Kidney (tissue), 14 donors: Measurements from ENCODE around the gene COL15A1. TPM values are rescaled to one million over a fixed set of nuclear protein-coding genes. Genes with fewer than 3 reads are reported as not detected.

Experiments
- DNase-seq, 5 donors: peaks; one replicate each; pipeline ENCODE4 v3.0.0-alpha.2; 2013 to 2020
- FAIRE-seq: peaks from 2 replicates; lab custom pipeline; 2012; peaks lifted over from hg19 to GRCh38; lab: Jason Lieb, UNC
- H3K27ac ChIP-seq, 2 donors: one replicate each; pipeline ENCODE4 v1.7.0; 2013; ENCODE audit warnings: low read depth in 2 of 2, low read length in 2 of 2, inconsistent platforms in 1 of 2
- H3K27me3 ChIP-seq: one replicate; pipeline ENCODE4 v1.7.1; 2013; ENCODE audit warnings: low read length, inconsistent platforms; ENCODE audit not compliant: control insufficient read depth, insufficient read depth
- H3K36me3 ChIP-seq, 3 donors: one replicate each; pipeline versions ENCODE4 v1.7.0 to v1.7.1; 2013; ENCODE audit warnings: low read length in 3 of 3, control low read depth in 1 of 3, inconsistent platforms in 1 of 3; ENCODE audit not compliant: insufficient read depth in 3 of 3, control insufficient read depth in 2 of 3
- H3K4me1 ChIP-seq, 3 donors: one replicate each; pipeline versions ENCODE4 v1.7.0 to v1.7.1; 2013; ENCODE audit warnings: low read length in 3 of 3, inconsistent platforms in 1 of 3, low read depth in 1 of 3; ENCODE audit not compliant: control insufficient read depth in 2 of 3, insufficient read depth in 2 of 3
- H3K4me3 ChIP-seq, 3 donors: one replicate each; pipeline versions ENCODE4 v1.7.0 to v1.8.1; 2013; ENCODE audit warnings: low read length in 3 of 3, control low read depth in 1 of 3, inconsistent platforms in 1 of 3
- H3K9ac ChIP-seq, 3 donors: one replicate each; pipeline versions ENCODE4 v1.7.0 to v1.7.1; 2013; ENCODE audit warnings: low read length in 3 of 3, control low read depth in 1 of 3, inconsistent platforms in 1 of 3
- H3K9me3 ChIP-seq, 3 donors: one replicate each; pipeline versions ENCODE4 v1.7.0 to v1.7.1; 2013; ENCODE audit warnings: low read length in 3 of 3, control low read depth in 1 of 3, inconsistent platforms in 1 of 3; ENCODE audit not compliant: control insufficient read depth in 2 of 3, insufficient read depth in 1 of 3
- intact Hi-C: fragments of 100-400 bp; cut with DNase I; formaldehyde crosslinking; loops from one replicate; pipeline ENCODE4 v1.11.1; 2022
- polyA plus RNA-seq: library from polyadenylated mRNA; stranded (reverse); fragments of 350-450 nt; fragmentation: Illumina TruSeq; extraction: RNeasy Lipid Tissue Mini Kit (QIAGEN cat#74804); gene quantifications from one replicate; pipeline ENCODE4 v1.2.3, GENCODE V29; 2014; ENCODE audit warnings: low read depth, low replicate concordance; ENCODE audit not compliant: insufficient read depth
- total RNA-seq: library from RNA; stranded (reverse); fragmentation: NEBNext Ultra II Directional; extraction: Animal tissue kit (Norgen Biotek cat#: 25700); gene quantifications from one replicate; pipeline ENCODE4 v1.2.1, GENCODE V29; 2021
- TF ChIP-seq, protein P1 (sequence below): IDR thresholded peaks from 3 replicates; pipeline ENCODE4 v1.5.1; 2012; ENCODE audit warnings: mild to moderate bottlenecking, moderate library complexity, borderline replicate concordance; ENCODE audit not compliant: insufficient read depth; ENCODE audit errors: extremely low read depth
- donor health status: control.
- donor health status: control.
- donor health status: control.
- donor health status: control.
- donor health status: control.
- donor health status: DM: yes; HTN: yes; CAD: no.
- donor health status: Normal renal cell carcinoma (clear cell type).

The COL15A1 gene
- total and polyA plus RNA-seq, 2 donors from 2014 or later = 4.7 to 42.0 TPM

DNA sequence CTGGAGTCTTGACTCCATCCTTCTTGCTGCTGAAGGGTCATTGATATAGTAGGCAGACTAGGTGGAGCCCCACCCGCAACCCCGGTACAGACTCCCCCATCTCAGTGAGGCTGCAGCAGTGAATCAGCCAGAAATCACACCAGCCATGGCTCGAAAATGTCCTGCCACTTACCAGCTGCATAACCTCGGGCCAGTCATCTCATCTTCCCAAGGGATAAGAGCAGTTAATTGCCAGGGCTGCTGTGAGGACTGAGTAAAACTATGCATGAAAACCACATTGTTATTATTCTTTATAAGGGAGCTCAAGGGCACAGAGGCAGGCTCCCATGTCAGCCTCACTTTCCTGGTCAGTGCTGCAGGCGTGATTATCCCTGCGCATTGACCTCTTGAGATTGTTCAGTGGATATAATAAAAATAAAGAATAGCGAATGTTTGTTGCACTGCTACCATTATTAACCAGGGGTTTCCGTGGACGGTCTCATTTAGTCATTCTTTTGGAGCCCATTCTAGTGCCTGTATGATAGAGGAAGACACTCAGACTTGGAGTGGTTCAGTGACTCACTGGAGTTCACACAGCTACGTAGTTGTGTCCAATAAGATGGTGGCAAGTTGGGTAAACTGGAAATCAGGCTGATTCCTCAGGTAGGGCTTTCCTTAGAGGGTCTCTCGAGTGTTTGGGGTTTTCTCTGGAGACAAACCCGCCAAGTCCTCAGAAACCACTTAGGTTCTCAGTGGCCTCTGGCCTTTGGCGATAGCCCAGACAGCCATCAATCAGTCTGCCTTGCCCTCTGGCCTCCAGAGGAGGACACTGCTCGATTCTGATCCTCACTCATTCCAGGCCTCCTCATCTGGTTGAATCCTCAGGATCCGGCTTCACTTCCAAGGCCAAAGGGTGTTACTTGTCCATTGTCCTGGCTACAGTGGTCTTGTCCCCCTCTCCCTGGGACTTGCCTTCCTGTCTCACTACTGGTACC lies 39.9 kb downstream of the COL15A1 start:
- TF ChIP-seq, protein P1, sequence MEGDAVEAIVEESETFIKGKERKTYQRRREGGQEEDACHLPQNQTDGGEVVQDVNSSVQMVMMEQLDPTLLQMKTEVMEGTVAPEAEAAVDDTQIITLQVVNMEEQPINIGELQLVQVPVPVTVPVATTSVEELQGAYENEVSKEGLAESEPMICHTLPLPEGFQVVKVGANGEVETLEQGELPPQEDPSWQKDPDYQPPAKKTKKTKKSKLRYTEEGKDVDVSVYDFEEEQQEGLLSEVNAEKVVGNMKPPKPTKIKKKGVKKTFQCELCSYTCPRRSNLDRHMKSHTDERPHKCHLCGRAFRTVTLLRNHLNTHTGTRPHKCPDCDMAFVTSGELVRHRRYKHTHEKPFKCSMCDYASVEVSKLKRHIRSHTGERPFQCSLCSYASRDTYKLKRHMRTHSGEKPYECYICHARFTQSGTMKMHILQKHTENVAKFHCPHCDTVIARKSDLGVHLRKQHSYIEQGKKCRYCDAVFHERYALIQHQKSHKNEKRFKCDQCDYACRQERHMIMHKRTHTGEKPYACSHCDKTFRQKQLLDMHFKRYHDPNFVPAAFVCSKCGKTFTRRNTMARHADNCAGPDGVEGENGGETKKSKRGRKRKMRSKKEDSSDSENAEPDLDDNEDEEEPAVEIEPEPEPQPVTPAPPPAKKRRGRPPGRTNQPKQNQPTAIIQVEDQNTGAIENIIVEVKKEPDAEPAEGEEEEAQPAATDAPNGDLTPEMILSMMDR = no peak
- no peak for FAIRE-seq
- Histone ChIP-seq H3K36me3 (no peaks in the 10 kb centered on the region), H3K9ac (no peak overlapping the region), H3K27me3 (no peaks in the 10 kb centered on the region), H3K9me3 (no peaks in the 10 kb centered on the region), H3K4me3 (no peak overlapping the region), H3K27ac (no peak overlapping the region), H3K4me1 (no peaks in the 10 kb centered on the region)
- peak in 1 of 5 donors; percentile 37 for DNase-seq
- intact Hi-C loops = no loop called here

DNA sequence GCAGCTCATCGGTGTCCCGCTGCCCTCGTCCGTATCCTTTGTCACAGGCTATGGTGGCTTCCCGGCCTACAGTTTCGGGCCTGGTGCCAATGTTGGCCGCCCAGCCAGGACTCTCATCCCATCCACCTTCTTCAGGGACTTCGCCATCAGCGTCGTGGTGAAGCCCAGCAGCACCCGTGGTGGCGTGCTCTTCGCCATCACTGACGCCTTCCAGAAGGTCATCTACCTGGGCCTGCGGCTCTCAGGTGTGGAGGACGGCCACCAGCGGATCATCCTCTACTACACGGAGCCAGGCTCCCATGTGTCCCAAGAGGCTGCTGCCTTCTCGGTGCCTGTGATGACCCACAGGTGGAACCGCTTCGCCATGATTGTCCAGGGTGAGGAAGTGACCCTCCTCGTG lies 41.9 kb downstream of the COL15A1 start:
- intact Hi-C loops = no loop called here
- DNase-seq = peak in 1 of 5 donors; percentile 17

DNA sequence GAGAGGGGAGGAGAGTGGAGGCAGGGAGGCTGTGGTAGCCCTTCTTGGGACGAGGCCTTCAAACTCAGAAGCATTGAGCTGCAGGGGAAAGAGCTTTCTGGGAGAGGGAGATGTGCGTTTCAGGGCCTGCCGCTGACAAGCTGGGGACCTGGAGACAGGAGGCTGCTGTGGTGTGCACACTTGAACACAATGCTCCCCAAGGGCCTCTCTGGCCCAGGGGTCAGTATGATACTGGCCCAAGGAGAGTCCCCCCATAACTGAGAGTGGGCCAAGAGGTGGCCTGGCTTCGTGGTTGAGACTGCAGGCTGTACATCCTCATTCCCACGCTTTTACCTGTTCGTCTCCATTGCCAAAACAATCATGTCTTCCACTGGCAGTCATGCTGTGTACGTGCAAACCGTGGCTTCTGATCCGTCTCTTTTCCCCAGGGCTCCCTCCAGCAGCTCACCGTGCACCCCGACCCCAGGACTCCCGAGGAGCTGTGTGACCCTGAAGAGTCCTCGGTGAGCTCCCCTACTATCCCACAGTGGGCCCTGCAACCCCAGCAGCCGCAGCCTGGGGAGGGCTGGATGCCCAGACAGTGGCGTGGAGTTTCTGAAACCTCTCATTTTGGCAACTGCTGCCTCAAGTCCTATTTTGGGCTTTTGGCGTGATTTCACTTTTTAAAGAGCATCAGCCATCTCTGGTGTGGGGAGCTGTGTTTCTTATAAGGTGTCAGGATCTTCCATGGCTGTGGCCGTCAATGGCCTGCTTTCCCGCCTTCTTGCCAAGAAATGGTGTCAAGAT lies 43.4 kb downstream of the COL15A1 start:
- DNase-seq (peak in 1 of 5 donors; percentile 16), FAIRE-seq (no peak)
- H3K27ac ChIP-seq = no peak overlapping the region
- H3K36me3 ChIP-seq = no peaks in the 10 kb centered on the region
- H3K9ac ChIP-seq = no peak overlapping the region
- no peak overlapping the region for H3K4me3 ChIP-seq
- no peaks in the 10 kb centered on the region for H3K27me3 ChIP-seq
- no peaks in the 10 kb centered on the region for H3K9me3 ChIP-seq
- TF ChIP-seq, protein P1 = no peak
- intact Hi-C loops = no loop called here
- peaks cover 0 to 8% (median 0%) of the 10 kb centered on the region in 3 donors for H3K4me1 ChIP-seq

More for the DNA sequence above, 41.9 kb downstream of the COL15A1 start:
- no peaks in the 10 kb centered on the region for H3K36me3 ChIP-seq
- no peaks in the 10 kb centered on the region for H3K27me3 ChIP-seq
- TF ChIP-seq, protein P1 = no peak
- FAIRE-seq = no peak
- H3K27ac ChIP-seq = no peak overlapping the region
- H3K4me3 ChIP-seq = no peak overlapping the region
- H3K9me3 ChIP-seq = no peaks in the 10 kb centered on the region
- H3K4me1 ChIP-seq = peaks cover 0 to 8% (median 0%) of the 10 kb centered on the region in 3 donors
- no peak overlapping the region for H3K9ac ChIP-seq
